PC-9 (cell line): Measurements from ENCODE around the gene WNT2B. TPM values are rescaled to one million over a fixed set of nuclear protein-coding genes. Genes with fewer than 3 reads are reported as not detected.

Experiments
- BruUV-seq: library from RNA; stranded (reverse); fragments of 400-500 nt; replicated peaks from 2 replicates; lab custom pipeline; 2021; lab: Mats Ljungman, UMichigan
- CTCF ChIA-PET: fragments of 300-600 bp; sonication (Branson Sonifier 250); formaldehyde crosslinking; loops from one replicate; lab custom pipeline; 2022; ENCODE audit warnings: antibody characterized with exemption; lab: Charles Lee
- POLR2A ChIA-PET: fragments of 300-600 bp; sonication (Branson Sonifier 250); formaldehyde crosslinking; loops from one replicate; lab custom pipeline; 2022; ENCODE audit warnings: antibody characterized with exemption; ENCODE audit not compliant: unreplicated experiment; lab: Charles Lee
- DNase-seq, 2 experiments: peaks; one replicate each; pipeline versions ENCODE4 v3.0.0 to v3.0.0-alpha.2; 2015 to 2022; ENCODE audit warnings: mixed read lengths in 1 of 2
- H2AFZ ChIP-seq: fragments of 200-600 bp; sonication (generic); 2 replicates; pipeline ENCODE4 v1.8.1; 2017; ENCODE audit warnings: antibody characterized with exemption
- H3F3A ChIP-seq: fragments of 200-600 bp; sonication (generic); 2 replicates; pipeline ENCODE4 v1.8.1; 2017; ENCODE audit warnings: antibody characterized with exemption, mild to moderate bottlenecking, low read depth; ENCODE audit not compliant: insufficient read depth
- H3K27ac ChIP-seq: fragments of 200-600 bp; sonication (generic); 2 replicates; pipeline ENCODE4 v1.6.1; 2016; ENCODE audit warnings: mixed run types
- H3K27me3 ChIP-seq: fragments of 200-600 bp; sonication (generic); 2 replicates; pipeline ENCODE4 v1.6.1; 2016; ENCODE audit warnings: low read depth, mixed run types; ENCODE audit not compliant: insufficient read depth
- H3K36me3 ChIP-seq: fragments of 200-600 bp; sonication (generic); 2 replicates; pipeline ENCODE4 v1.6.1; 2016; ENCODE audit warnings: low read depth, mixed run types
- H3K4me1 ChIP-seq: fragments of 200-600 bp; sonication (generic); replicated peaks from 2 replicates; pipeline ENCODE4 v1.6.1; 2016; ENCODE audit warnings: mixed run types; ENCODE audit not compliant: insufficient read depth
- H3K4me2 ChIP-seq: fragments of 200-600 bp; sonication (generic); 2 replicates; pipeline ENCODE4 v1.6.1; 2017; ENCODE audit warnings: mixed run types
- H3K4me3 ChIP-seq: fragments of 200-600 bp; sonication (generic); 2 replicates; pipeline ENCODE4 v1.6.1; 2016; ENCODE audit warnings: mixed run types
- H3K79me2 ChIP-seq: fragments of 200-600 bp; sonication (generic); 2 replicates; pipeline ENCODE4 v1.6.1; 2017; ENCODE audit warnings: low read depth, mixed run types
- H3K9me2 ChIP-seq: fragments of 200-600 bp; sonication (generic); 2 replicates; pipeline ENCODE4 v1.8.1; 2017; ENCODE audit warnings: mild to moderate bottlenecking; ENCODE audit not compliant: insufficient read depth
- H3K9me3 ChIP-seq: fragments of 200-600 bp; sonication (generic); 2 replicates; pipeline ENCODE4 v1.8.1; 2016; ENCODE audit warnings: low read depth; ENCODE audit not compliant: insufficient read depth
- H4K20me1 ChIP-seq: fragments of 200-600 bp; sonication (generic); 2 replicates; pipeline ENCODE4 v1.8.1; 2017; ENCODE audit not compliant: insufficient read depth
- EZH2 ChIP-seq: fragments of 200-600 bp; sonication (generic); IDR thresholded peaks from 2 replicates; pipeline ENCODE4 v1.8.0; 2017; ENCODE audit warnings: antibody characterized with exemption, low read depth
- intact Hi-C: fragments of 100-400 bp; cut with micrococcal nuclease; formaldehyde crosslinking; loops from one replicate; pipeline ENCODE4 v1.10.0; 2022; ENCODE audit not compliant: unreplicated experiment
- total RNA-seq: library from RNA; stranded (reverse); gene quantifications from 2 replicates; pipeline ENCODE4 v1.2.3, GENCODE V29; 2021
- TF ChIP-seq, protein P1 (sequence below): fragments of 200-600 bp; sonication (generic); conservative IDR thresholded peaks from 2 replicates; pipeline ENCODE4 v1.6.1; 2017; ENCODE audit warnings: mixed run types, antibody characterized with exemption, mild to moderate bottlenecking, moderate library complexity

The WNT2B gene
- total RNA-seq, 1 experiment from 2014 or later: 0.98 TPM

DNA sequence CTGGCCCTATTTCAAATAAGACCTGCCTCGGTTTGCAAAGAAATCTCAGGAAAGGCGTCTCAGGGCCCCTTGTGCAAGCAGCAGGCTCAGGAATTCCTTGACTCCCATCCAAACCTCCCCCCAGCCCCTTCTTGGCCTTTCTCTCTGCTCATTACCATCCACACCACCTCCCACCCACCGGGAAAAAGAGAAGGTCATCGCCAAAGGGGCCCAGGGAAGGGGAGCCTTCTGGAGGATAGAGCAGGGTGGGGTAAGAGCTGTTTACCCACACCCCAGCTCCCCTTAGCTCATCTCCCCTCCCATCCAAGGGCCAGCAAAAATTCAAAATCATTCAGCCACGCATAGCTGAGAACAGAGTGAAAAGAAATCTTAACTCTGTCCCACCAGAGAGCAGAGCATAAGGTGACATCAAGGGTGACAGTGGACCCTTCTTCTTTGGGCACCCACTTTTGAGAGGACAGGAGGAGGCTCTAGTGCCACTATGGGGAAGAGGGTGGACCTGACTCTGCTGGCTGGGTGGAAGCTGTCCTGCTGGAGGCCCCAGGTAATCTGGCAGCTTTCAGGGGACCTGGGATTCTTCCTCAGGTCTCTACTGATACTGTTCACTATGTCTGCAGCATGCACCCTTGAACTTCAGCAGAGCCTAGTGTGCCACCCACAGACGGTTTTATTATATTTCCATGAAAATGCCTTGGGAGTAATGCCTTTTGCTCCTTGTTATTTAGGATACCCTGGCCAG lies 3.9 kb upstream of the WNT2B start:
- Histone ChIP-seq H3K36me3 (no peaks in the 10 kb centered on the region), H3K4me2 (no peak overlapping the region), H3K4me1 (0 out of 2 replicates have a peak, but pooled peaks cover 14% of the 10 kb centered on the region), H2AFZ (no peak overlapping the region), H3K9me3 (no peaks in the 10 kb centered on the region), H3K27ac (no peak overlapping the region), H3K9me2 (no peaks in the 10 kb centered on the region), H3K27me3 (peaks cover 11% of the 10 kb centered on the region; the same call in 1 of the 2 replicates), H3K4me3 (no peak overlapping the region), H3K79me2 (no peaks in the 10 kb centered on the region), H4K20me1 (no peaks in the 10 kb centered on the region), H3F3A (no peaks in the 10 kb centered on the region)
- ChIA-PET CTCF (interaction anchor here (0.5 kb wide), 1 partner anchor 147 kb away, joined by 8 read pairs; no protein-coding TSS in a partner anchor), POLR2A (no interaction called here)
- DNase-seq: no peak
- TF ChIP-seq, protein P1, sequence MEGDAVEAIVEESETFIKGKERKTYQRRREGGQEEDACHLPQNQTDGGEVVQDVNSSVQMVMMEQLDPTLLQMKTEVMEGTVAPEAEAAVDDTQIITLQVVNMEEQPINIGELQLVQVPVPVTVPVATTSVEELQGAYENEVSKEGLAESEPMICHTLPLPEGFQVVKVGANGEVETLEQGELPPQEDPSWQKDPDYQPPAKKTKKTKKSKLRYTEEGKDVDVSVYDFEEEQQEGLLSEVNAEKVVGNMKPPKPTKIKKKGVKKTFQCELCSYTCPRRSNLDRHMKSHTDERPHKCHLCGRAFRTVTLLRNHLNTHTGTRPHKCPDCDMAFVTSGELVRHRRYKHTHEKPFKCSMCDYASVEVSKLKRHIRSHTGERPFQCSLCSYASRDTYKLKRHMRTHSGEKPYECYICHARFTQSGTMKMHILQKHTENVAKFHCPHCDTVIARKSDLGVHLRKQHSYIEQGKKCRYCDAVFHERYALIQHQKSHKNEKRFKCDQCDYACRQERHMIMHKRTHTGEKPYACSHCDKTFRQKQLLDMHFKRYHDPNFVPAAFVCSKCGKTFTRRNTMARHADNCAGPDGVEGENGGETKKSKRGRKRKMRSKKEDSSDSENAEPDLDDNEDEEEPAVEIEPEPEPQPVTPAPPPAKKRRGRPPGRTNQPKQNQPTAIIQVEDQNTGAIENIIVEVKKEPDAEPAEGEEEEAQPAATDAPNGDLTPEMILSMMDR: no peak
- no peak for TF ChIP-seq EZH2
- intact Hi-C loops: no loop called here
- no TSS peak for BruUV-seq

DNA sequence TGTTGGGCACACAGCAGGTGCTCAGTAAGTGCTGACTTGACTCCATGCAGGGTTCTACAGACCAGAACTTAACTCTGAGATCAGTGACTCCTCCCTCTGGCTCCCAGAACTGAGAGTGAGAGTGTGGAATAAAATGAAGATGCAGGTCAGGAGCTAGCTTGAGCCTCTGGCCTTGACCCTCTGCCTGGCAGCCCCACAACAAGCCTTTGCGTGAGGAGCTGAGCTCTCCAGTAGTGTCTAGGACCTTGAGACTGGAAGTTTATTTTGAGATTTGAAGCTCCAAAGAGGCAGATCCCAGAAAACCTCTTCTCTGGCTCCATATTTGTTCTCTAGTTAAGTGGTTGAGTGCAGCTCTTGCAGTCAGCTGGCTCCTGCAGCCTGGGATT lies 3.4 kb upstream of the WNT2B start:
- Histone ChIP-seq H3K4me3 (no peak overlapping the region), H3K27me3 (peaks cover 11% of the 10 kb centered on the region; the same call in 1 of the 2 replicates), H3K9me3 (no peaks in the 10 kb centered on the region), H3K27ac (no peak overlapping the region), H4K20me1 (no peaks in the 10 kb centered on the region), H2AFZ (no peak overlapping the region), H3K4me1 (0 out of 2 replicates have a peak, but pooled peaks cover 14% of the 10 kb centered on the region), H3K36me3 (no peaks in the 10 kb centered on the region), H3F3A (no peaks in the 10 kb centered on the region), H3K9me2 (no peaks in the 10 kb centered on the region), H3K4me2 (no peak overlapping the region), H3K79me2 (no peaks in the 10 kb centered on the region)
- DNase-seq: no peak
- no TSS peak for BruUV-seq
- TF ChIP-seq, protein P1: no peak
- no peak for TF ChIP-seq EZH2
- CTCF ChIA-PET: interaction anchor here (0.5 kb wide), 1 partner anchor 147 kb away, joined by 8 read pairs; no protein-coding TSS in a partner anchor
- intact Hi-C loops: no loop called here
- POLR2A ChIA-PET: no interaction called here

DNA sequence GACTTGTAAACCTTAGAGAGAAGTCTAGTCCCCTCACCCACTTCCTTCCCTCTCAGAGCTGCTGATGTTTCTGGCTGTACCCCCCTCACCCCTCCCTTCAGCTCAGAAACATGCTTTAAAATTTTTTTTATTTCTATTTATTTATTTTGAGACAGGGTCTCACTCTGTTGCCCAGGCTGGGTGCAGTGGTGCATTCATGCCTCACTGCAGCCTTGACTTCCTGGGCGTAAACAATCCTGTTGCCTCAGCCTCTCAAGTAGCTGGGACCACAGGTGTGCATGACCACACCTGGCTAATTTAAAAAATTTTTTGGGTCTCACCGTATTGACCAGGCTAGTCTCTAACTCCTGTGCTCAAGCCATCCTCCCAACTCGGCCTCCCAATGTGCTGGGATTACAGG lies 2.9 kb upstream of the WNT2B start:
- Histone ChIP-seq H3K27ac (no peak overlapping the region), H3F3A (no peaks in the 10 kb centered on the region), H3K4me2 (no peak overlapping the region), H3K9me3 (no peaks in the 10 kb centered on the region), H3K79me2 (no peaks in the 10 kb centered on the region), H3K36me3 (no peaks in the 10 kb centered on the region), H3K4me3 (no peak overlapping the region), H3K4me1 (0 out of 2 replicates have a peak, but pooled peaks cover 14% of the 10 kb centered on the region), H2AFZ (no peak overlapping the region), H3K9me2 (no peaks in the 10 kb centered on the region), H3K27me3 (peaks cover 11% of the 10 kb centered on the region; the same call in 1 of the 2 replicates), H4K20me1 (no peaks in the 10 kb centered on the region)
- DNase-seq: no peak
- intact Hi-C loops: no loop called here
- ChIA-PET CTCF (no interaction called here), POLR2A (no interaction called here)
- no peak for TF ChIP-seq EZH2
- TF ChIP-seq, protein P1: no peak
- BruUV-seq: no TSS peak
